HG02970 (cell line): ENCODE data around the gene SNX19.
"Not testable (repeated sequence)": the region's sequence is repeated elsewhere in the genome, so short reads cannot be mapped to it uniquely, and the experiment has no call there.

Experiments
- ATAC-seq: cut with Tn5 transposase; IDR thresholded peaks from one replicate; pipeline ENCODE4 v1.9.1; 2021; ENCODE audit warnings: mild to moderate bottlenecking, moderate library complexity, moderate number of reproducible peaks; ENCODE audit not compliant: unreplicated experiment, low FRiP score

SNX19 gene, protein sequence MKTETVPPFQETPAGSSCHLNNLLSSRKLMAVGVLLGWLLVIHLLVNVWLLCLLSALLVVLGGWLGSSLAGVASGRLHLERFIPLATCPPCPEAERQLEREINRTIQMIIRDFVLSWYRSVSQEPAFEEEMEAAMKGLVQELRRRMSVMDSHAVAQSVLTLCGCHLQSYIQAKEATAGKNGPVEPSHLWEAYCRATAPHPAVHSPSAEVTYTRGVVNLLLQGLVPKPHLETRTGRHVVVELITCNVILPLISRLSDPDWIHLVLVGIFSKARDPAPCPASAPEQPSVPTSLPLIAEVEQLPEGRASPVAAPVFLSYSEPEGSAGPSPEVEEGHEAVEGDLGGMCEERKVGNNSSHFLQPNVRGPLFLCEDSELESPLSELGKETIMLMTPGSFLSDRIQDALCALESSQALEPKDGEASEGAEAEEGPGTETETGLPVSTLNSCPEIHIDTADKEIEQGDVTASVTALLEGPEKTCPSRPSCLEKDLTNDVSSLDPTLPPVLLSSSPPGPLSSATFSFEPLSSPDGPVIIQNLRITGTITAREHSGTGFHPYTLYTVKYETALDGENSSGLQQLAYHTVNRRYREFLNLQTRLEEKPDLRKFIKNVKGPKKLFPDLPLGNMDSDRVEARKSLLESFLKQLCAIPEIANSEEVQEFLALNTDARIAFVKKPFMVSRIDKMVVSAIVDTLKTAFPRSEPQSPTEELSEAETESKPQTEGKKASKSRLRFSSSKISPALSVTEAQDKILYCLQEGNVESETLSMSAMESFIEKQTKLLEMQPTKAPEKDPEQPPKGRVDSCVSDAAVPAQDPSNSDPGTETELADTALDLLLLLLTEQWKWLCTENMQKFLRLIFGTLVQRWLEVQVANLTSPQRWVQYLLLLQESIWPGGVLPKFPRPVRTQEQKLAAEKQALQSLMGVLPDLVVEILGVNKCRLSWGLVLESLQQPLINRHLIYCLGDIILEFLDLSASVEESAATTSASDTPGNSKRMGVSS

DNA sequence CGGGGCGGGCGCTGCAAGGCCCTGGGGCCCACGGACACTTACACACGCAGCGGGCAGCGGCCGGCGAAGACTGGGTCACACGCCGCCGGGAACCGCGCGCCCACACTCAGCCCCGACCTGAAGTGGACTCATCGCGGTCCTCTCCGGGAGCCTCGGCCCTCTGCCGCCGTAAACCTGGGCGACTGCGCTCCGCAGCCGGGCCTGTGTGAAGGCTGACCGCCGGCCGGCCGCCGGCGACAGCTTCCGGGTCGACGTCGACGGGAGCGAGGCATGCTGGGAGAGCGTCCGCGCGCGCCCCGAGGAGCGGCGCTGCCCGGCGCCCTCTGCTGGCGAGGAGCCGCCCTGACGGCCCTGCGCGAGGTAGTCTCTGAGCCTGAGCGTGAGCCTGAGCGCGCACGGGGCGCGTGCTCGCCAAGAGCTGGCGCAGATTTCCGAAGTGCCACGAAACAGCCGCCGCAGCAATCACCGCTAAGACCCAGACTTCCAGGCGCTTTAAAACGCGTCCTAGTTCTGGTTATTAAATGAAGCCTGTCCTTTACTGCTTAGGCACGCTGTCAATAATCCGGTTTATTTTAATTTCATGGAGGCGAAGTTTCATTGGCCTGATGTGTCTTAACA, at the start of gene SNX19:
Gene SNX19, minus strand, starts transcription at position 242 of the 618 bp plus-strand sequence. CDS start 540 bp downstream, outside the sequence.
- peak; percentile 100 for ATAC-seq

DNA sequence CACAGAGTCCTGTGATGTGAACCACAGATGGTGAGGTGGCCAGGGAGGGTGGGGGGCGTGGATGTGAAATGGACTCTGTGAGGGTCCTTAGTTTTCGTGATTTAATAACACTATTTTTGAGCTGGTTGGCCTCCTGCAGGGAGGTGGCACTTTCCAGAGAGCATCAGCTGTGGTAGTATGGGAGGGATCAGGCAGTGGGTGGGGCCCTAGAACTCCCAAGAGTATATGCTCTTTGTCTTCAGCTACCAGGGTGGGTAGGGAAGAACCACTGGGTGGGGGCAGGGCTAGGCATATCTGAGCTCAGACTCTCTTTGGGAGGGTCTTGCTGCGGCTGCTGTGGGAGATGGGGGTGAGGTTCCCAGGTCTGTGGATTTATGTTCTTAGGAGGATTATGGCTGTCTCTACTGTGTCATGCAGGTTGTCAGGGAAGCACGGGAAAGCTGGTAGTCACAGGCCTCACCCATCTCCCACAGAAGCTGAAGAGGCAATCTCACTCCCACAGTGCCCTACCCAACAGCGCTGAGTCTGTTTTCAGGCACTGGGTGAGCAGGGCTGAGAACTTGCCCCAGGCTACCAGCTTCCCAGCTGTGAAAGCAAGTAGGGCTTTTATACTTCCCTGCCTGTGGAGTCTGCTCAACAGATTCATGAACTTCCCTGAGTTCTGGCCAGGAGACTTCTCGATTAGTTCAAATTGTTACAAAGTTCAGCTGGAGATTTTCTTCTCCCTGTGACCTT, 47.9 kb upstream of the SNX19 start:
- no peak for ATAC-seq

DNA sequence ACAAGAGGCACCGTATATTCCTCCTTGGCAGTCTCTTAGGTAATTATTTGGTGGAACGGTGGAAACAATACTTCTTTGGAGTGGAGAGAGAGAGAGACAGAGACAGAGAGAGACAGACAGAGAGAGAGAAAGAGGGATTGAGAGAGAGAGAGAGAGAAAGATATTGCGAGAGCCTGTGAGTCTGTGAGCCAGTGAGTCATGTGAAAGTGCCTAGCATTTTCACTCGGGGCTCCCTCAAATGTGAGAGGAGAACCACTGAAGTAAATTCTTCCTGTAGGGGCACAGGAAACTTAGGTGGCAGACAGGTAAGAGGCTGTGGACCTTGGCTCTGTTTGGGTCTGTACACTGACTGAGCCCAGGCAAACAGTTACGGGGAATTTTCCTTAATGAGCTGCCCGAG, 31.6 kb upstream of the SNX19 start:
- ATAC-seq, result no peak

DNA sequence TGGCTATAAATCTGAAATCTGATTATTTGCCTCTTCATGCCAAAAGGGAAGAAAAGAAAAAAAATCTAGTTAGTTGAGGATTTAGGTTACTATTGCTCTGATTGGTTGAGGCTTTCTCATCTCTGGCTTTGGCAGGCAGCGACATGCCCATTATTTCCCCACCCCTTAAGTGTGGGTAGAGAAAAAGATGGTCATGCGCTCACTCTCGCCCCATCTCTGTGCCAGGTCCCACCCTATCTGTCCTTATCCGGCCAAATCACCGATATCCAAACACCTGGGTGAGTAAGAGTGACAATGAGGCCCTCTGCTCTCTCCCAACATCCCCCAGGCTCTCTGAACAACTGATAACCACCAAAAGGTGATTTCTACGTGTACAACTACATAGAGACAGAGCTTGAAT, 31.2 kb upstream of the SNX19 start:
- ATAC-seq, result no peak

DNA sequence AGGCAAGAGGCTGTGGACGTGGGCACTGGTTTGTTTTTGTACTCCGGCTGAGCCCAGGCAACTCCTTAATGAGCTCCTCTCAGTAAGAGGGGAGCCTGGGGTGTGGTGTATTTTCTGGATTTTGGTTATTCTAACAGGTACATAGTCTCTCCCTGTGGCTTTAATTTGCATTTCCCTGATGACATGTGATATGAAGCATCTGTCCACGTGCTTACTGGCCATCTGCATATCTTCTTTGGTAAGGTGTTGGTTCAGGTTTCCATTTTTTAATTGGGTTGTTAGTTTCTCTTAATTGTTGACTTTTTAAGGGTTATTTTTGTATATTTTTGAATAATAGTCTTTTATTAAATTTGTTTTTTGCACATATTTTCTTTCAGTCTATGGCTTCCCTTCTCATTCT, 30.8 kb upstream of the SNX19 start:
- no peak for ATAC-seq

DNA sequence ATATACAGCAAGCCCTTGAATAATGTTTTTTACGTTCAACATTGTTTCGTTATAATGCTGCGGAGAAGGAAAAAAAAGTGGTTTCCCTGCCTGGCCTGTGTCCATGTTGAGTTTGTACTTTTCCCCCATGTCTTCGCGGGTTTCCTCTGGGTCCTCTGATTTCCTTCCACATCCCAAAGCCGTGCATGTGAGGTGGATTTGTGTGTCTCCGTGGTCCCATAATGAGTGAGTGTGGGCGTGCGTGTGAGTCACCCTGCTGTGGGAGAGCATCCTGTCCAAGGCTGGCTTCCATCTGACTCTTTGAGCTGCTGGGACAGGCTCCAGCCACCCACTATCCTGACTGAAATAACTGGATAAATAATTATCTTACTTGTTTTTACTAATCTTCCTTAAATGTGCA, 29.6 kb upstream of the SNX19 start:
- no peak for ATAC-seq

DNA sequence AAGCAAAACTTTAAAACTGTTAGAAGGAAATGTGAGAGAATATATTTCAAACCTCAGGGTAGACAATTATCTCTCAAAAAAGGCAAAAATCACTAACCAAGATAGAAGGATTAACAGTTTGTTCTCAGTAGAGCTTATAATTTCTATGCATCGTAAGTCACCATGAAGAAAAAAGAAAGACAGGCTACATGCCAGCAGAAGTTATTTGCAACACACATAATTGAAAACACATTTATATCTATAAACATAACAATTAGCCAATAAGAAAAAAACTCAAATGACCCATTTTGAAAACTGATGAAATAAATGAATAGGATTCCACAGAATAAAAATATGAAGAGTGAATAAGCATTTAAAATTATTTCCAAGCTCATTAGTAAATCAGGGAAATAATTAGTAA, 24.4 kb upstream of the SNX19 start:
- no peak for ATAC-seq

DNA sequence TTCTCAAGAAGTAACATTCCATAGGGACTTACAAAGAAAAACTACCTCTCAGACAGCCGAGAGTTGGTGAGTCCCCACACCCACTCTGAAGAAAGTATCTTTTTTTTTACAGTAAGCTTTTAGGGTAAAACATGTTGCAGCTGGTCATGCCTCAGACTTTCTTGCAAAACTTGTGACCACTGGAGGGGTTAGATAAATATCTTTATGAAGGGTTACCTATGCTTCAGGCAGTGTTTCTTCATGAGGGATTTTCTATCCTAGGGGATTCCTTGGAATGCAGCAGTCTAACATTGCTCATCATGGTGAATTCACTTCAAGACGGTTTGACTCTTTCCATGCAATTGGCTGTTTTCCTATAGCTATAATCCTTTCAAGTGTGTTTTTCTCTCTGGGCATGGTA, 20.8 kb upstream of the SNX19 start:
- ATAC-seq, result no peak

DNA sequence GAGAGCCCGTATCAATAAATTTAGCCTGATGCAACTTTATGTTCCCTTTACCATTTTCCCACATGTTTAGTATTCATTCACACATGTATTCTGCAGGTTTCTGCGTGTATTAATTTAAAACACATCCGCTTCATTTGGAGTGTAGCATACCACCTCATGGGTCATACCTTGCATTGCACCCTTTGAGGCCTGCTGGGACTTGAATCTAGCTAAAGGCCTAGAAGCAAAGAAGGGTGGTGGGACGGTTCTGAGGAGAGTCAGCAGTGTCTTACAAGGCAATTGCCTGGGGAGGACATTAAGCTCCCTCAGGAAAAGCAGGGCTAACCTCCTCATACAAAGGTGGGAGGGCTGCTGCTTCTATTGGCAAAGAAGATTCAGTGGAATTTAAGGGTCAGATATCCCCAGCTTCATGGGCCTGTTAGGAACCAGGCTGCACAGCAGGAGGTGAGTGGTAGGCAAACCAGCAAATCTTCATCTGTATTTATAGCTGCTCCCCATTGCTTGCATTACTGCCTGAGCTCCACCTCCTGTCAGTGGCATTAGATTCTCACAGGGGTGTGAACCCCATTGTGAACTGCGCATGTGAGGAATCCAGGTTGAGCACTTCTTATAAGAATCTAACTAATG, 15.9 kb upstream of the SNX19 start:
- no peak for ATAC-seq

DNA sequence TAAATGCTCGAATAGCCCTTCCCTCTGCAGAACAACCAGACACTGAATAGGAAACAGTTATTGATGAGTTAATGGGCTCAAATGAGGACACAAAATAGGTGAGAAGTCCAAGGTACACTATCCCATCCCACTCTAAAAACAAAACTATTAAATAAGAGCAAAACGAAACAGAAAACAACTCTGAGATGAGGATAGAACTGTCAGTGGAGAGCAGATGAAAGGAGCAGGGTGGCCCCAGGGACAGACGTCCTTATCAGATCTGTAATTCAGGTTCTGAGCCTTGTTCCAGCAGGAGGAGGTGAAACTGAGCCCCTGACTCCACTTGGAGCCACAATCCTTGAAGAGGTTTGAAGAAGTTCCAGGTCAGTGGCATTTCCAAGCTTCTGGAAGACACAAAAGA, 8.5 kb upstream of the SNX19 start:
- no peak for ATAC-seq

DNA sequence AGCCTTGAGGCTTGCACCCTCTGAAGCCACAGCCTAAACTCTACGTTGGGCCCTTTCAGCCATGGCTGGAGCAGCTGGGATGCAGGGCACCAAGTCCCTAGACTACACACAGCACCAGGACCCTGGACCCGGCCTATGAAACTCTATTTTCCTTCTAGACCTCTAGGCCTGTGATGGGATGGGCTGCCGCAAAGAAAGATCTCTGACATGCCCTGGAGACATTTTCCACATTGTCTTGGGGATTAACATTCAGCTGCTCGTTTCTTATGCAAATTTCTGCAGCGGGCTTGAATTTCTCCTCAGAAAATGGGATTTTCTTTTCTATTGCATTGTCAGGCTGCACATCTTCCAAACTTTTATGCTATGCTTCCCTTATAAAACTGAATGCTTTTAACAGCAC, 4.3 kb upstream of the SNX19 start:
- ATAC-seq, result not testable (repeated sequence)

DNA sequence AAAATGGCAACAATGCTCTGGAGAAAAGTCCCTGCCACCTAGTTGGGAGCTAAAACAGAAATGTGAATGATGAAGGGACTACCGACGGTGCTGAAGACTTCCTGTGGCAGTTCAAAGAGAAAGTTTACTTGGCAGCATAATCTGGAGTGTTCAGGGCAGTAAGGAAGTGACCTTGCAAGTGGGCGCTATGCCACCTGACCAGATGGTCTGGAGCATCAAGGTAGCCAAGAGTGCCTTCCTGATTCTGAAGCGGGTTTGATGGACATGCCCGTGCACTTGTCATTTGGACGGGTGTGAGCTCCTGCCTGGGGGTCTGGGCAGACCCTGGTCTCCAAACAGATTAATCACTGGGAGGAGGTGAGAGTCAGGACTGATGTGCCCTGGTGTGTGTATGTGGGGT, 1.8 kb upstream of the SNX19 start:
- ATAC-seq, result no peak

DNA sequence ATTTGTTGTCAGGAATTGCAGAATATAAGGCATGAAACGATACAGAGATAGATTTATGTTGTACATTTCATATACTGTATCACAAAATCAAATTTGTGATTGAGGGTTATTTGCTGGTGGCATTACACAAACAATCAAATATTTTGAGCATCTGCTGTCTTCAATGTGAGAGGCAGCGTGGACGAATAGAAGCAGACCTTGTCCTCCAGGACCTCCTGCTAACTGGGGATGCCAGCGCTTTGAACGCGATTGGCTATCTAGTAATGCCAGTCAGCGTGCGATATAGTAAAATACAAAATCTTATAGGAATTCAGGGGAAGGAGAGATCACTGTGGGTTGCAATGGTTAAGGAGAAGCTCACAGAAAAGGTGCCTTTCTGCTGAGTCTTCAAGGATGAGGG, 631 bp upstream of the SNX19 start:
- no peak for ATAC-seq

DNA sequence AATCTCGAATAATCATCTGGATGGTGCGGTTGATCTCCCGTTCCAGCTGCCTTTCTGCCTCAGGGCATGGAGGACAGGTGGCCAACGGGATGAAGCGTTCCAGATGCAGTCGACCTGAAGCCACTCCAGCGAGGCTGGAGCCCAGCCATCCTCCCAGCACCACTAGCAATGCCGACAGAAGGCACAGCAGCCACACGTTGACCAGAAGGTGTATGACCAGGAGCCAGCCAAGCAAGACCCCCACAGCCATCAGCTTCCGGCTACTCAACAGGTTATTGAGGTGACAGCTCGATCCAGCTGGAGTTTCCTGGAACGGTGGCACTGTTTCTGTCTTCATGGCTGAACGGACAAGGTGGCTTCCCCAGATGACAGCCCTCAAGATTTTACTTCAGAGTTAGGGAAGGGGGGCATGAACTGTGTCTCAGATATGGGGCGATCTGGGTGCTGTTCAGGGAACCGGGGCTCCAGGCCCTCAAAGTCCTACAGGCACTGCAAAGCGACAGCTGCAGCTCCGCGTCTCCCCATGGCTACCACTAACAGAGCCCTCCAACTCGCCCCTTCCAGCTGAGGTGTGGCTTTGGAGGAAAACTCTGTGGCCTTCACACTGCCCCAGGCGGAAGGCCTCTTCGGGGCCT, 559 bp downstream of the SNX19 start:
- no peak for ATAC-seq

DNA sequence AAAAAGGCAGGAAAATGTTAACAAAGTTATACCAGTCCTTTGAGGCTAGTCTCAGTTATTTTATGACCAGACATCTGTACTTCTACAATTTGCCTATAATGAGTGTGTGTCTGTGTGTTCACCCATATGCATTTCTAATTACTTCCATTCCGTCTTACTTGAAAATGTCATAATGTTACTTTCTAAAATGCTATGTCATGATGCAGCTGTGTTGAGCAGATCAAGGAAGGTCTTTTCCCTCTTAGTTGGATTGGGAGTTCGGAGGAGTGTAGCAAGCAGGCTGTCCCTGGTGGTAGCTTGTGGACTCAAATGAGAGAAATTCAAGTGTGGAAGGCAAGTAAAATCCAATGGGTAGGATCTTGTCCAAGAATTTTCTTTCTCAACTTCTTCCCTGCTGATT, 3.0 kb downstream of the SNX19 start:
- no peak for ATAC-seq

DNA sequence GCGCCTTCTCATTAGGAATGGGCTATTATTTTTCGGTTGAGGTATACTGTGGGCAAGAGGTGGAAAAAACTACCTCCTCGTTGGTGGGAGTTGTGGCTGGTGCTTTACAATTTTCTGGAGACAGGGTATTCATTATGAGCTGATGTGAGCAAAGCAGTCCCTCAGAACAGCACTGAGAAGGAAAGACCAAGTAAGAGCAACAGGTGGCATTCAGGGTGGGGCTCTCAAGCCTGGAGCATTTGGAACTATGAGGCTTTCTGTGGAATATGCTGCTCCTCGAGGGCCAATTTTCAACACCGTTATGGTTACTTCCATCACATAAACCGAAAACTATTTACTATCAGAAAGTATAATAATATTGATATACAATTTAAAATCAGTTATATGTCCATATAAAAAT, 3.7 kb downstream of the SNX19 start:
- ATAC-seq, result no peak

DNA sequence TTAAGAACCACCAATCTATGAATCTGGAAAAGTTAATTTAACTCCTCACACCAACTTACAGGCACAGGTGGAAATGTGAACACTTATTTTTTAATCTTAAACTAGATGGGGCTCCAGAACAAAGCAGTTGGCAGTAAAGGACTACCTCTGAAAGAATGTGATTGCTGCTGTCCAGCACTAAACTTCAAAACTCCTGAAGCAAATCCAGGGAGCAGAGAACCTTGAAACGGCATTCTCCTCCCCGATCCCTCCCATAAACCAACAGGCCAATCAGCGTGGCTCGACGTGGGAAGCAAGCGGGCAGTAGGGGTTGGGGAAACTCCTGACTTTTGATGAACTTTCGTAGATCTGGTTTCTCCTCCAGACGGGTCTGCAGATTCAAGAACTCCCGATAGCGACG, 5.0 kb downstream of the SNX19 start:
- no peak for ATAC-seq

DNA sequence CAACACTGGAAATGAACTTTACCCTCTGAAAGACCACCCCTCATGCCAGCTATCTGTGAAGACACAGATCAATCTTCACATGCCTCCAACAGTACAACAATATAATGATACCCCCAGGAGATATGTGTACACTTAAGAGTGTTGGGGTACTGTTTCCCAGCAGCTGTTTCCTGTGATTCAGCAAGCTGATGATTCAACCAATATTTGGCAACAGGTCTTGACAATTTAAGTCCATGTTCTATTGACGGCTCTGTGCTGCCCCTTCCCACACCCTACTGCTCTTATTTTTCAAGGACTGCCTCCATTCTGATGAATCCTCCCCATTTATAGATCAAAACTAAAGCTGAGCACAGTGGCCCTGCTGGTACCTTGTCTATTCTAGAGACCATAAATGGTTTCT, 6.6 kb downstream of the SNX19 start:
- ATAC-seq, result no peak
